ENCODE results near the gene TRPM3.
A peak's percentile ranks its signal among the peaks of the same experiment; 100 is the strongest.

Gene TRPM3

GRCh38 chr9:70883963-70884793, 237.2 kb downstream of the TRPM3 start:
- no peak for DNase-seq (ENCODE audit: low read depth)

- DNase-seq (ENCODE audit: low read depth) = peak; percentile 41
These were observed 238.4 kb downstream of the TRPM3 start for GRCh38 chr9:70883056-70883455.

GRCh38 chr9:70881333-70881732, 240.1 kb downstream of the TRPM3 start:
- no peak for DNase-seq (ENCODE audit: low read depth)

DNA sequence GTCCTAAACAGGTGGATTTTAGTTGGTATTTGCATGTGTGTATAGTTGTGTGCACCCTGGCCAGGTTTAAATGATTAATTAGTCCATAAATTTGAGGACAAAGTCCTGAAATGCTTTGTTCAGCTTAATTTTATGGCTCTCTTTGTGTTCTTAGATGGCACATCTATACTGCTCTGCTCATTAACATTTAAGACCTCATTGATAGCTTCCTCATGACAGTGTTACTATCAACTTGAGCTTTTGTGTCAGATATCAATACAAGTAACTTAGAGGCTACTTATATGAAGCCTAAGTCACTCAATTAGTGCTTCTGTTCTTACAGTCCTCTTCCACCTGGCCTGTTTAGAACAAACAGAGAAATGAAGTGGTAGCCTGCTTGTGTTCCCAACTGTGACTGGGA, 240.9 kb downstream of the TRPM3 start:
- DNase-seq (ENCODE audit: low read depth) = no peak

- DNase-seq (ENCODE audit: low read depth) = no peak
These were observed 242.8 kb downstream of the TRPM3 start for GRCh38 chr9:70878576-70878975.

DNA sequence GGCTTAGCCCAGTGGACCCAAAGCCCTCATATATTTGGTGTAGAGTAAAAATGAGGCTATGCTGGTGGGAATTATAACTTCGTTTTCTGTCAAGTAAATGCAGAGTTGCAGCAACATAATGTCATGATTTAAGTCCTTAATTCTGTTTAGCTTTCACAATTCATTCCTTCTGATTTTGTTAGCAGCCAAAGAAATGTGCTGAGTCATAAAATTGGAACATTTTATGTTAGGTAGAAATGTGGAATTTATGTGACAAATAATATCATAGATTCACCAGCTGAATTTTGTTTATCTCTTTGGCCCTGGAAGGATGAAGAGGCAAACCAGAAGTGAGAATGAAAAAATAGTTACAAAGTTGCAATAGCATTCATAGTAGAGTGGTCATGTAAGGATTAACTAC, 247.0 kb downstream of the TRPM3 start:
- peak; percentile 20 for DNase-seq (ENCODE audit: low read depth)

GRCh38 chr9:70873506-70873905, 247.9 kb downstream of the TRPM3 start:
- DNase-seq (ENCODE audit: low read depth) = no peak

DNA sequence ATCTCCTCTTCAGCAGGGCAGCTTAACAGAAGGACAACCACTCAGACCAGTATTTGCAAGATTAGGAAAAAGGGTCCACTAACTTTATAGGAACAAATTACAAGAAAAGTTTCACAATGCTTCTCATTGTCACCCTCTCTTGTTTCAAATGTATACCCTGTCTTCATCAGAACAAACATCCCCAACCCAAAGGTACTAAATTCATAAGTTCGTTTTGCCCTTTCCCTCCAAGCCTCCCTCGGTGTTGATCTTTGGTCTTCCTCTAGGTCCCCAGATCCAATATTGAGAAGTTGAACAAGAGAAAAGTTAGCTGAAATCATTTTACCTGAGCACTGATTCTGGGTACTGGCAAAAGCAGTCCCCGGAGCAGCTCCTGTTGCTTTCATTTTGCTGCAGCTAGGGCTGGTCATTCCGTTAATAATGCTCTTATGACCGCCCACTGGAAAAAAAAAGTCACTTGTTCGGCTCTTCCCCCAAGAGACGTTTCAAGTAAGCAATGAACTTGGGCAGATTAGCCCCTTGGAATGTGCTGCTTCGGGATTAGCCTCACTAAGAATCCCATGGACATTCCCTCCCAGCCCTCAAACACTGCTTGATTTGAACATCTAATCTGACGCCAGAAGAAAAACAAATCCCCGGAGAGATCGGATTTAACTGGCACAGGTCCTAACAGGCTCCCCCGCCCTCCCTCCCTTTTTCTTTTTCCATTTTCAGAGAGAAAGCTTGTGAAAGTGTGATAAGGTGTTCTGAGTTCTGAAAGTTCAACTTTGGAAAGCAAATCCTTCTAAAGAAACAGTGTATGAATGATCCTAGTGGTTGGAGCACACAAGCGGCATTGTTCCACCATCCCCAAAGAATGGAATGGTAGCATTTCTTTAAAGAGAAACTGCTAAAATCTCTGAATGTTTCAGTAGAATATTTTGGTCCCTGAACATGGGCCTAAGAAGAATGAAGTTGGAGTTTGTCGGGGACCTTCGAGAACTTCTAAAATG, 252.5 kb downstream of the TRPM3 start:
- DNase-seq (ENCODE audit: low read depth) = peak; percentile 64

GRCh38 chr9:70868041-70868440, 253.4 kb downstream of the TRPM3 start:
- no peak for DNase-seq (ENCODE audit: low read depth)

DNA sequence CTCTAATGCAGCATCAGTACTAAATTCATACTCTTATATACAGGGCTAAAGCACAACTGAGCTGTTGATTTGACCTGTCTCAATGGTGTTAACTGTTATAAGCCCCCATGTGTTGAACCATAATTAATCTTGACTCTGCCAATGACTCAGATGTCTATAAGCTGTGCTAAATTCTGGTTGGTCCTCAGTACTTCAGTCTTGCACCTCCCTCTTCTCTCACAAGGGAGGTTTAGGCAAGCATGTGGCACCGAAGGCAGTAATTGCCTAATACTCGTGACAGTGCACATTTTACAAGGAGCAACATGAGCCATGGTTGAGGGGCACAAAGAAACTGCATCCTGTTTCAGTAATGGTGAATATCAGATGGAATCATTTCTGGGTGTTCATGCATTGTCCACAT, 255.9 kb downstream of the TRPM3 start:
- DNase-seq (ENCODE audit: low read depth) = no peak

DNA sequence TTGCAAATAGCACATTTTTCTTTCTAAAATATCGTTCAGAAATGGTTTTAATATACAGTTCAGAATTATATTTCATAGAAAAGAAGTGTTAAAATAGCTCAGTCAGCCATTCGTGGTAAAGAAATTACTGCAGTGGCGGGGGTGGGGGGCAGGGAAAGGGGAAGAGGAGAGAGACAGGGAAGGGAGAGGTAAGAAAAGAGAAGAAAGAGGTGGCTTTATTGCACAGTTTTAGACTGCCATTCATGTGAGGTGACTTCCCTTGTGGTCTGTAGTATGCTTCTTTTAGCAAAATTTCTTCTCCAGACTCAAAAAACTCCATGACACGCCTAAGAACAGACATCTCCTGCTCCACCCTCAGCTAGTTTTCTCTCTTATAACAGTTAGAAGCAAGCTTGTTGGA, 259.6 kb downstream of the TRPM3 start:
- no peak for DNase-seq (ENCODE audit: low read depth)

DNA sequence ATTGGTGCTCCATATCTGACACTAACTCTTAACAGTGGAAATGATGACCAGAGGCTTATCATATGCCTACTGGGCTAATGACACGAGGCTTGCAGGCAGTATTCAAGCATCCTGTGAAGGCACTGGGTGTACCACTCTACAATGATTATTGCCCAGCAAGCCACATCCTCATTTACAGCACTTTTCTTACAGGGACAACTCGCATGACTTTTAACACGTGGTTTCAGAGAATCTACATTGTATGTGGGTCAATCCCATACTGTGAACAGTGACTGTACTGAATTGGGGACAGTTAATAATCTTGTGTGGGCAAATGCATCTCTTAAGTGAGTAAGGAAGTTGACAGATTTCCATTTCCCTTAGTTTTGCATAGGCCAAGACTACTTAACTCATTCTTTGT, 260.0 kb downstream of the TRPM3 start:
- DNase-seq (ENCODE audit: low read depth) = no peak

DNA sequence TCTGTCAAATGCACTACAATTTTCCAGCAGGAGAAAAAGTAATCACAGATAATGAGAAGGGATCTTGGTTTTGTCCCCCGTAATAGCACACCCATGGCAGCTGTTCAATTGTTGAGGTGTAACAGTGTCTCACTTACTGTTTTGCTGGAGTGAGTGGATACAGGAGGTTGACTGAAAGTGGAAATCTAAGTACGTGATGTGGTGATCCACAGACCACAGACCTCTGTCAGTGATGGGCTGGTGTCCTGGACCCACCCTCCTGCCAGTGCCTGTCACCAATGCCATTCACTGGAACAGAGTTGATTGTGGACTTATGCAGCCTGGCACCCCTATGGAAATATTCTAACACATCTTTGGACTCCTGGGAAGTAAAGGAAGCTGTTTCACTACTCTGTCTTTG, 261.7 kb downstream of the TRPM3 start:
- no peak for DNase-seq (ENCODE audit: low read depth)

GRCh38 chr9:70856411-70856810, 265.0 kb downstream of the TRPM3 start:
- no peak for DNase-seq (ENCODE audit: low read depth)

DNA sequence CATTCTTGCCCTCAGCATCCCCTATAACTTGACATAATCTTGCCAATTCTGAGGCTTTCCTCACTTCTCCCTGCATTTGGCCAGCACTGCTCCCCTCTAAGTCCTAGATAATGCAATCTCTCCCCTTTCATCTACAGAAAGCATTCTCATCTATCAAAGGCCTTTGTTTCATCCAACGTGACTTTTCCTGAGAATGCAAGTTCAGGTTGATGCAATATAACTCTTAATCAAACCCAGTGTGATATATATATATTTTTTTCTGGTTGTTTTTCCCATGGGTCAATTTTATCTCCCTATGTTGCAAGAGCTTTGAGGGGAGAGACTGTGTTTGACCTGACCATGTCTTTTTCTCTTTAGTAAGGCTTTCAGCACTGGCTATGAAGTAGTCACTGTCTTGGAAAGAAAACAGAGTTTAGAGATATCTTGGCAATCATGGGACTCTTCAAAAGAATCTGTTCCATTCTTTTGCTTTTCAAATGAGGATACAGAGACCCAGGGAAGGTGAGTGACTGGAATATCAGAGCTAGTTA, 268.6 kb downstream of the TRPM3 start:
- no peak for DNase-seq (ENCODE audit: low read depth)

DNA sequence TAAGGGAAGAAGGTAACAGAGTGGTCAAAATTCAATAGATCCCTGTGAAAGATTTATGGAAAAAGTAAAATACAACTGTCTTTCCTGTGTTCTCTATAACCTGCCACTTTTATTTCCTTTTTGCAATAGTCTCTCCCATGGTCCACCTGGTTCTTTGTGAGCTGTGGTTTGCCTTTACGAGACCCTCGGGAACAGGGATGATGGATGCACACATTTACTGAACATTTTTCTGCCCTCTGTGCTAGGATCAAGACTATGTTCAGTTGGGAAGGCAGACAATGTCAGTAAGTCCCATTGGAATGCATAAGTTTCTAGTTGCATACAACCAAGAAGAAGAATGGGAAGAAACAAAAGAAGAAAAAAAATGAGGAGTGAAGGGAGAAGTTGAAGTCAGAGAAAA, 281.2 kb downstream of the TRPM3 start:
- no peak for DNase-seq (ENCODE audit: low read depth)

DNA sequence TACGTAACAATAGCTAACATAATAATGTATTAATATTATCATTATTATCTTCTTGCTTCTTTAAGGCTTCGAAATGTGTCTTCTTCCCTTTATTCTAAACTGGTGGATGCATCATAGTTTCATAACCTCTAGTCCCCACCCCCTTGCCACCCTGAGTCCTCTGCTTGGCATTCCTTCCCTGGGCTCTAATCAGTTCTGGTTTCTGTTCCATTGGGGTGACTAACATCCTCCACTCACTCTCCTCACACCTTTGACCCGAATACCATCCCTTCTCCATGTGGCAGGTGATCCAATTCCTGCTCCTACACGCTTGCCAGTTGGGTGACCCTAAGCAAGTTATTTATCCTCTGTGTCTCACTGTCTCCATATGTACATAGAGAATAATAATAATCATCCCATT, 286.1 kb downstream of the TRPM3 start:
- DNase-seq (ENCODE audit: low read depth) = no peak

DNA sequence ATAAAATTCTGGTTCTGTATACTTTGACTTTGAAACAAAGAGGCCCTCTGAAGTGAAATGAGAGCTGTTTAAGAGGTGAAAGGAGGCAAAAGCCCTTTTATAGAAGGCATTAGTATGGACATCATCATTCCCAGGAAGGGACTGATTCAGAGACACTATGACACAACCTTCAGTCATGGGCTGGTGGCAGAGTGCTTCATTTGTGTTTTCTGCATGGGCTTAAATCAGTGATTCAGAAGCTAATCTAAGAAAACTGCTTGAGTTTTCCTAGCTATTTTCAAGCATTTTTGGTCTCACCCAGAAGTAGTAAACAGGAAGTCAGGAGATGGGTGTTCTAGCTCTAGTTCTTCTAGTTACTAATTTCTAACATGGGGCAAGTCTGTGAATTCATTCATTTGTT, 288.9 kb downstream of the TRPM3 start:
- DNase-seq (ENCODE audit: low read depth) = no peak

DNA sequence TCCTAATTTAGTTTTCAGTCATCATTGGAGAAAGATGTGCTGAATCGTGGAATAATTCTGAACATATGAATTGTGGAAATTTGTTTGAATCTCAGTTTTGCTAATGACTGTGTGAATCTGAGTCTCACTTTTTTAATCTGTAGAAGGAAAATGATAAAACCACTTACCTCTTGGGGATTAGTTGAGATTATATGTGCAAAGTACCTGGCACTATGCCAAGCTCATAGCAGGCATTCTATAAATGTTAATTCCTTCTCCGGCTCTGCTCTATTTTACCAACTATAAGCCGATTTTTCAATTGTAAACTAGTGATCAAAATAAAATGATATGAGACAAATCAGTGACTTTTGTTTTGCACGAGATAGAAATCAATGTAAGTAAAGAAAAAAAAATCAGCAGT, 290.8 kb downstream of the TRPM3 start:
- DNase-seq (ENCODE audit: low read depth) = no peak

DNA sequence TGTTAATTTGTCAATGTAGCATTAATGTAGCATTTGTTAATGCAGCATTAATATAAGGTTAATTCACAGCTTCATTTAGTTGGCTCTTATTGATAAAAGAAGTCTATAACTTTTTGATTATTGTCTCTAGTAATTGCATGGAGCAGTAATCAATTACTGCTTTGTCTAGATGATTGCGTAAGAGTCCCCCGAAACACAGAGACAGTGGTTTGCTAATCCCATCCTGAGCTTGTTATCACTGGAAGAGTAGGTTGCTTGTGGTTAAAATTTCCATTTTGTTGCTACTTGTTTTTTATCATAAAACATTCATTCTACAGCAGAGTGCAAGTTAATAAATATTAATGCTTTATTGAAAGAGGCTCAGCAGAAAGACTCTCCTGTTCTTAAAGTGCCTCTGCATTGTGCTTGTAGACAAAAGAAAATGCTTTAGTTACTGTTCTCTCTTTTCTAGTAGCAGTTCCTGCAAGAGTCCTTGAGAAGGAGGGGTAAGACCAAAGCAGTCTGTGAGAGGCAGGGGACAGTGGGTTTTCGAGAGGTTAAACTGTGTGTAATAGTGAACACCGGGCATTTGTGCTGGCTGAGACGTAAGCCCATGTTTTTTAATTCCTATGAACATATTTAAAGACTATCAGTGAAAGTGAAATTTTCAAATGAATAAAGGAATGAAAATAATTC, 291.7 kb downstream of the TRPM3 start:
- DNase-seq (ENCODE audit: low read depth) = no peak

DNA sequence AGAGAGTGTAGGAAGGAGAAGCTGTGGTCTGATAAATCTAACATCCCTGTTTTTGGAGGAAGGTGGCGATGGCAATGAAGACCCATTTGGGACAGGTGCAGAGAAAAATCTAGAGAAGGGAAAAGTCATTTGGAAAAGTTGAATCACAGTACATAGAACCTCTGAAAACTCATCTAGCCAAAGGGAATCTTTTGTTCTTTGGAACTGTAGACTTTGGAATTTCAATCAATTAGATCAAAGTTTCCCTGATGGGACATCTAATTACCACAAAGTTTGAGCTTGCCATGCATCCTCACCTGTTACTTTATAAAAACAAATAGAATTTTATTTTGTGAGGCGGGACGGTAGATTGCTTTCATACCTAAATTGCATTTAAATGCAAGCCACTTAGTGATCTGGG, 294.9 kb downstream of the TRPM3 start:
- no peak for DNase-seq (ENCODE audit: low read depth)

- DNase-seq (ENCODE audit: low read depth) = no peak
These were observed 298.1 kb downstream of the TRPM3 start for GRCh38 chr9:70823284-70823683.
